NCI-H1105 (cell line): ENCODE results near the gene GFOD1.

Source experiments
- DNase-seq: peaks from one replicate; lab custom pipeline; 2025; lab: John Stamatoyannopoulos, UW

GFOD1 gene

GRCh38 chr6:13377054-13377758 lies 110.2 kb downstream of the GFOD1 start:
- no peak for DNase-seq

- DNase-seq, result no peak
These were observed 112.0 kb downstream of the GFOD1 start for GRCh38 chr6:13375360-13375878.

- no peak for DNase-seq
These were observed 113.5 kb downstream of the GFOD1 start for GRCh38 chr6:13373919-13374318.

GRCh38 chr6:13373488-13373886 lies 113.9 kb downstream of the GFOD1 start:
- DNase-seq, result no peak

- DNase-seq, result no peak
These were observed 114.5 kb downstream of the GFOD1 start for GRCh38 chr6:13372688-13373487.

- DNase-seq, result no peak
These were observed 115.3 kb downstream of the GFOD1 start for GRCh38 chr6:13372076-13372475.

- DNase-seq, result no peak
These were observed 115.9 kb downstream of the GFOD1 start for GRCh38 chr6:13371421-13372072.

- DNase-seq, result no peak
These were observed 116.8 kb downstream of the GFOD1 start for GRCh38 chr6:13370623-13371022.

GRCh38 chr6:13369591-13369990 lies 117.8 kb downstream of the GFOD1 start:
- no peak for DNase-seq

- DNase-seq, result no peak
These were observed 118.7 kb downstream of the GFOD1 start for GRCh38 chr6:13368731-13369115.

- no peak for DNase-seq
These were observed 119.2 kb downstream of the GFOD1 start for GRCh38 chr6:13368079-13368730.

GRCh38 chr6:13367396-13367795 lies 120.0 kb downstream of the GFOD1 start:
- DNase-seq, result no peak

- DNase-seq, result no peak
These were observed 122.1 kb downstream of the GFOD1 start for GRCh38 chr6:13365320-13365719.

- DNase-seq, result no peak
These were observed 122.6 kb downstream of the GFOD1 start for GRCh38 chr6:13364842-13365241.

- no peak for DNase-seq
These were observed 125.0 kb downstream of the GFOD1 start for GRCh38 chr6:13362412-13362811.

GRCh38 chr6:13360671-13361540 lies 126.5 kb downstream of the GFOD1 start:
- no peak for DNase-seq

- DNase-seq, result no peak
These were observed 128.1 kb downstream of the GFOD1 start for GRCh38 chr6:13359287-13359686.

GRCh38 chr6:13358511-13358910 lies 128.9 kb downstream of the GFOD1 start:
- no peak for DNase-seq

- no peak for DNase-seq
These were observed 129.8 kb downstream of the GFOD1 start for GRCh38 chr6:13357551-13358075.

GRCh38 chr6:13355999-13356785 lies 131.2 kb downstream of the GFOD1 start:
- no peak for DNase-seq
